Psoas muscle (tissue), 8 donors: ENCODE measurements around the gene DNAH10. TPM values are rescaled to one million over a fixed set of nuclear protein-coding genes. Genes with fewer than 3 reads are reported as not detected.

ENCODE experiments used
- ATAC-seq, 4 donors: fragments of 200-7000 bp; cut with Tn5 transposase; one replicate each; pipeline ENCODE4 v1.9.1; 2020; ENCODE audit warnings: moderate library complexity in 3 of 4, mild to moderate bottlenecking in 2 of 4
- DNase-seq, 2 donors: peaks; one replicate each; pipeline ENCODE4 v3.0.0-alpha.2; 2020
- H3K27ac ChIP-seq: fragments of 200-600 bp; one replicate; pipeline ENCODE4 v1.8.0; 2022
- H3K27me3 ChIP-seq, 3 donors: fragments of 200-600 bp in 1 of 3; one replicate each; pipeline versions ENCODE4 v1.6.1 to v1.8.0; 2013 to 2022; ENCODE audit warnings: low read length in 2 of 3, mild to moderate bottlenecking in 2 of 3, moderate library complexity in 1 of 3; ENCODE audit not compliant: insufficient read depth in 3 of 3
- H3K36me3 ChIP-seq, 2 donors: fragments of 200-600 bp in 1 of 2; one replicate each; pipeline versions ENCODE4 v1.6.1 to v1.8.0; 2013 to 2022; ENCODE audit warnings: low read depth in 1 of 2, mild to moderate bottlenecking in 1 of 2, moderate library complexity in 1 of 2; ENCODE audit not compliant: insufficient read depth in 1 of 2
- H3K4me1 ChIP-seq: fragments of 200-600 bp; one replicate; pipeline ENCODE4 v1.8.0; 2022
- H3K4me3 ChIP-seq: fragments of 200-600 bp; one replicate; pipeline ENCODE4 v1.8.0; 2022; ENCODE audit warnings: mild to moderate bottlenecking
- H3K9me3 ChIP-seq: fragments of 200-600 bp; one replicate; pipeline ENCODE4 v1.8.0; 2022
- WGBS, 3 donors: extraction: QIAGEN DNeasy Blood & Tissue Kit; methylation state at CpG; one replicate each; pipeline versions ENCODE4 v1.1.6 to v1.1.7; 2013; 5-methylcytosine and 5-hydroxymethylcytosine counted together
- intact Hi-C, 2 donors: fragments of 100-400 bp; cut with DNase I; formaldehyde crosslinking; loops; one replicate each; pipeline versions ENCODE4 v1.11.0 to v1.14.2; 2022
- polyA plus RNA-seq, 3 donors: library from polyadenylated mRNA; stranded (reverse); fragments of 200-250 nt; gene quantifications; one replicate each; pipeline ENCODE4 v1.2.3, GENCODE V29; 2013
- total RNA-seq, 4 donors: library from RNA; stranded (reverse); fragmentation: NEBNext Ultra II Directional in 2 of 4; extraction: Animal tissue kit (Norgen Biotek cat#: 25700) in 2 of 4; gene quantifications; one replicate each; pipeline versions ENCODE4 v1.2.1 to v1.2.4, GENCODE V29; 2021 to 2023
- TF ChIP-seq, protein P1 (sequence below): fragments of 200-600 bp; IDR thresholded peaks from one replicate; pipeline ENCODE4 v1.8.0; 2022; ENCODE audit warnings: antibody characterized with exemption
- donor health status: healthy with polysubstance abuse.
- donor health status: DM: no; HTN: no; CAD: no; lungs with moderate emphysema.
- donor health status: Bipolar disorder and iron deficiency.
- donor health status: healthy.
- donor health status: DM: yes; HTN: yes; CAD: no.
- donor health status: DM: no; HTN: no; CAD: no.
- donor health status: DM: no; HTN: no; CAD: no.
- donor health status: DM: yes; HTN: yes; CAD: no.

Gene DNAH10
- total and polyA plus RNA-seq, 7 donors = 0.01 to 0.84 (median 0.24) TPM; not detected in 1

GRCh38 chr12:123850246-123851134 is 88.4 kb downstream of the DNAH10 start:
- no peak for ATAC-seq
- no peaks in the 10 kb centered on the region for H3K9me3 ChIP-seq

GRCh38 chr12:123853396-123854070 is 91.4 kb downstream of the DNAH10 start:
- Histone ChIP-seq H3K4me1 (no peaks in the 10 kb centered on the region), H3K36me3 (no peaks in the 10 kb centered on the region), H3K4me3 (no peak overlapping the region), H3K27ac (no peak overlapping the region), H3K9me3 (no peaks in the 10 kb centered on the region), H3K27me3 (peaks cover 0 to 6% (median 3%) of the 10 kb centered on the region in 3 donors)
- 86 to 90% (median 89%) methylated on average over 28 of the region's 28 CpGs for WGBS, 3 donors
- intact Hi-C loops = no loop called here
- no peak for DNase-seq
- no peak for ATAC-seq
- TF ChIP-seq, protein P1, sequence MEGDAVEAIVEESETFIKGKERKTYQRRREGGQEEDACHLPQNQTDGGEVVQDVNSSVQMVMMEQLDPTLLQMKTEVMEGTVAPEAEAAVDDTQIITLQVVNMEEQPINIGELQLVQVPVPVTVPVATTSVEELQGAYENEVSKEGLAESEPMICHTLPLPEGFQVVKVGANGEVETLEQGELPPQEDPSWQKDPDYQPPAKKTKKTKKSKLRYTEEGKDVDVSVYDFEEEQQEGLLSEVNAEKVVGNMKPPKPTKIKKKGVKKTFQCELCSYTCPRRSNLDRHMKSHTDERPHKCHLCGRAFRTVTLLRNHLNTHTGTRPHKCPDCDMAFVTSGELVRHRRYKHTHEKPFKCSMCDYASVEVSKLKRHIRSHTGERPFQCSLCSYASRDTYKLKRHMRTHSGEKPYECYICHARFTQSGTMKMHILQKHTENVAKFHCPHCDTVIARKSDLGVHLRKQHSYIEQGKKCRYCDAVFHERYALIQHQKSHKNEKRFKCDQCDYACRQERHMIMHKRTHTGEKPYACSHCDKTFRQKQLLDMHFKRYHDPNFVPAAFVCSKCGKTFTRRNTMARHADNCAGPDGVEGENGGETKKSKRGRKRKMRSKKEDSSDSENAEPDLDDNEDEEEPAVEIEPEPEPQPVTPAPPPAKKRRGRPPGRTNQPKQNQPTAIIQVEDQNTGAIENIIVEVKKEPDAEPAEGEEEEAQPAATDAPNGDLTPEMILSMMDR = no peak

More at GRCh38 chr12:123850246-123851134, 88.4 kb downstream of the DNAH10 start:
- H3K27ac ChIP-seq = no peak overlapping the region
- intact Hi-C loops = no loop called here
- DNase-seq = no peak
- H3K4me3 ChIP-seq = no peak overlapping the region
- TF ChIP-seq, protein P1 = no peak
- no peaks in the 10 kb centered on the region for H3K4me1 ChIP-seq
- WGBS, 3 donors = 84 to 88% (median 88%) methylated on average over 34 of the region's 34 CpGs
- H3K36me3 ChIP-seq = no peaks in the 10 kb centered on the region
- peaks cover 0 to 3% (median 0%) of the 10 kb centered on the region in 3 donors for H3K27me3 ChIP-seq

DNA sequence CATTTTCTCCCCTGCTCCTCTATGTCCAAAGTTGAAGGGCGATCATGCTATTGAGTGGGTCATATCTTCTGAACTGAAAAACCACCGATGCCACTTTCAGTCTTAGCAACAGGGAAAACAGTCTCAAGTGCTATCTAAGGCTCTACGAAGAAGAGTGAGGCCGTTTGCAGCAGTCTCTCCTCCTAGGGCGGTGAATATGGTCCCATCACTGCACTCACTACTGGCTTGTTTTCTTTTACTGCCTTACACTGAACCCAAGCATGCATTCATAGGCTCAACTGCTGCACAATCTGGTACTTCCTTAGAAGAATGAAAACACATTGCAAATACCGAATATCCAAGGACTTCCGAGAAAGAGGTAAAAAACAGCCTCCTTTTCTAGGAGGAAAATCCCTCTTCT is 92.1 kb downstream of the DNAH10 start:
- Histone ChIP-seq H3K4me1 (no peaks in the 10 kb centered on the region), H3K9me3 (no peaks in the 10 kb centered on the region), H3K27ac (no peak overlapping the region), H3K4me3 (no peak overlapping the region), H3K36me3 (no peaks in the 10 kb centered on the region), H3K27me3 (peaks cover 0 to 6% (median 3%) of the 10 kb centered on the region in 3 donors)
- intact Hi-C loops = no loop called here
- ATAC-seq (no peak), DNase-seq (no peak)
- 64 to 70% (median 68%) methylated on average over 7 of the region's 7 CpGs for WGBS, 3 donors
- TF ChIP-seq, protein P1 = no peak

GRCh38 chr12:123854918-123855317 is 92.8 kb downstream of the DNAH10 start:
- WGBS, 3 donors = 45 to 61% (median 46%) methylated on average over 6 of the region's 6 CpGs
- no peaks in the 10 kb centered on the region for H3K9me3 ChIP-seq
- DNase-seq (no peak), ATAC-seq (no peak)
- intact Hi-C loops = no loop called here
- H3K4me3 ChIP-seq = no peak overlapping the region
- H3K36me3 ChIP-seq = no peaks in the 10 kb centered on the region
- no peaks in the 10 kb centered on the region for H3K4me1 ChIP-seq
- TF ChIP-seq, protein P1 = no peak
- peaks cover 0 to 6% (median 3%) of the 10 kb centered on the region in 3 donors for H3K27me3 ChIP-seq
- H3K27ac ChIP-seq = no peak overlapping the region
